CD4-positive, alpha-beta T cell treated with Interleukin-6 at 100 ng/mL for 8 hours (primary cell): ENCODE results near the gene ALDH1A3.
"Not testable (repeated sequence)": the region's sequence is repeated elsewhere in the genome, so short reads cannot be mapped to it uniquely, and the experiment has no call there.

ENCODE experiments used
- DNase-seq: peaks from one replicate; pipeline ENCODE4 v3.0.0-alpha.2; 2020; ENCODE audit warnings: mixed read lengths, low spot score

The ALDH1A3 gene

GRCh38 chr15:100879464-100880138, at the start of gene ALDH1A3:
TSS of gene ALDH1A3 (plus strand) at chr15:100879831. CDS start at chr15:100879908, 77 bp downstream.
- DNase-seq, result no peak

DNA sequence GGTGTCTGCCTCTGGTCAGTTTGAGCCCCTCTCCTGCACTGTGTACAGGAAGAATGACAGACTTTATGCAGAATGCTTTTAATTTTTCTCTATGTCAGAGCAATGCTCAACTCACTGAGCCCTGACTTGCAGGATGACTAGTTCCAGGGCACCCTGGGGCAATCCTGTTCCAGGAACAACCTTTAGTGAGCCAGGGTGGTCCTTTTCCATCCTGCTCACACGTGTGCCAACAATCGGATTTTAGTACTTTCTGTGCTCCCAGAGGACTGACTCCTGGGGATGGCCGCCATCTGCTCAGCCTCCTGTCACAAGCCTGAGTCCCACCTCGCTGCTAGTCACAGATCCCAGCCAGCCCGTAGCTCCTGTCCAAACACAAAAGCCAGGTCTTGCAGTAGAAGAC, 48.2 kb upstream of the ALDH1A3 start:
- DNase-seq, result no peak

GRCh38 chr15:100832149-100832942, 47.3 kb upstream of the ALDH1A3 start:
- DNase-seq, result no peak

GRCh38 chr15:100833417-100834389, 45.9 kb upstream of the ALDH1A3 start:
- DNase-seq, result no peak

GRCh38 chr15:100834731-100835130, 44.9 kb upstream of the ALDH1A3 start:
- DNase-seq, result no peak

DNA sequence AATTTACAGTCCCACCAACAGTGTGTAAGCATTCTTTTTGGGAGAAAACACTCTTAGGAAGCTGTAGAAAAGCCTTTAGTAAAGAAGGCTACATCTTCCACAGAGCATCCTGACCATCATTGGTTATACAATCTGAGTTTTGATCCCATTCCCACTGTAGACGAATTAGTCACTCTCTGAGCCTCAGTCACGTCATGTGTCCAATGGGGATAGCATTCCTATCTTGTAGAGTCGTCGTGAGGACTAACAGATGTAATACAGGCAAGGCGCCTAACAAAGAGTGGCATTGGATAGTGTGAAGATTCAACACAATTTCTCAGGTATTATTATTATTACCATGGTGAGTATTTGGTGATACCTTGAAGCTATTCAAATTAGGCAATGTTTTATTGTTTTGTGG, 44.0 kb upstream of the ALDH1A3 start:
- DNase-seq, result no peak

DNA sequence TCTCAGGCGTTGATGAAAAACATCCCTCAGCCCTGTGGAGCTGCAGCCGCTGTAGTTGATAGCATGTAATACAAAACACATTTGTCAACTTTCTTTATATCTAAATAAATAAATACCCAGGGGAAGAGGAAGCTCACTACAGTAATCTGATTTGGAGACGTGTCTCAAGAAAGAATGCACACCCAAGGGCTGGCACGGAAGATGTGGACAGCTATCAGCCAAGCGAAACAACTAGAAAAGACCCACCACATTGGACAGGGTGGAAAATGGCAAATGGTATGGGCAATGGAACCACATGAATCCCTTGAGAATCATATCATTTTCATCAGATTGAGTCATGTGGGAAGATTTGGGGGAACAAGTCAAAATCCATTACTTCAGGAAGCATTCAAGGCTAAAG, 43.1 kb upstream of the ALDH1A3 start:
- no peak for DNase-seq

GRCh38 chr15:100841426-100841825, 38.2 kb upstream of the ALDH1A3 start:
- DNase-seq, result no peak

DNA sequence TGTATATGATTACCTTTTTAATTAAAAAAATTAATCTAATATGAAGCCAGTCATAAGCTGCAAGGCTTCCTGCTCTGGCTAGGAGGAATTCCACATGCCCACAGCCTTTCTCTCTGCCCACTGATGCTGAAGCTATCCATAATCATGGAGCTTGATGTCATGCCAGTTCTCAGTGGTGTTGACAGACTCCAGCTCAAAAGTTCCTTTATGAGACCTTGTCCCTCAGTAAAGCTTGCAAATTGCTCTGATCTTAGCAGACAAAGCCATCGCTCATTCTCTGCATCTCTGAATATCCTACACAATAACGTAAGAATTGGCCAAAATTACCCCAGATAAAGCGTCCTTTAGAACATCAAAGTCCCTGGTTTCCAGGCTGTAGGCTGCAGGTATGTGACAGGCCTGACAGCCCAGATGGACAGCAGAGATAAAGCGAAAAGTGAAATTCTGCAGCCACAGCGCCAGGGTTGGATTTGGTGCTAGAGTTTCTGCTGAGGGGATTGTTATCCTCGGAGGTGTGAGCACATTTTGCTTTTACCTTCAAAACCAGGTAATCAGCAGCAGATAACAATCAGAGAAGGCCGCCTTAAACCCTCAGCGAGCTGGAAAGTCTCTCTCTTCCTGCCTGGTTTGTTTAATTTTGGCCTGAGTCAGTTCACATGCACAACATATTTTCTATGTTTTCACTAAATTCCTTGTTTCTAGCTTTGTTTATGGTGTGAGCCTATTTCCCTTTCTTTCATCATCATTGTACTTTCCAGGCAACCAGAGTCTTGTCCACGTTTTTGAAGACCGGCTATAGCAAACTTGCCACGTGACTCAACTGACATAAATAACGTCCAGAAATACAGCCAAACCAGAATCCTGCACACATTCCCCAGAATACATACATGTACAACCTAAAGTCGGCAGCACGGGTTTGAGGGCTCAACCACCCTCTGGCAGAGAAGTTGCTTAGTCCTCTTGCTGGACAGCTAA, 36.6 kb upstream of the ALDH1A3 start:
- DNase-seq, result no peak

DNA sequence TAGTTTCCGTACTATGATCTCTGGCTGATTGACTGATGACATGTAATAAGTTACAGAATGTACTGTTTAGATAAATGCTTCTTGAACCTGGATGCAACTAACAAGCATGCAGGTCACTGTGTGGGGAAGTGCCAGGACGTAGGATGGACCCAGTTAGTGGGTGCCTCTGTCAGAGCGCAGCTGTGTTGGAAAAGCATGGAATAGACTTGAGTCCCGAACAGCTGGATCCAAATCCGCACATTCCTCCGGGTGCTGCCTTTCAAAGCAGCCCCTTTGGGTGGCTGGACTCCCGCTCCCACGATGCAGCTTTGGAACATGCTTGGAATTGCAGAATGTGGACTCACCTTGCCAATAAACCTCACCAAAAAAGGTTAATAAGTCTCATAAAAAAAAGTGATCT, 35.5 kb upstream of the ALDH1A3 start:
- DNase-seq, result no peak

- no peak for DNase-seq
Measured at GRCh38 chr15:100844778-100845177, 34.9 kb upstream of the ALDH1A3 start.

GRCh38 chr15:100847194-100847593, 32.4 kb upstream of the ALDH1A3 start:
- no peak for DNase-seq

- DNase-seq, result peak; percentile 22
Measured at GRCh38 chr15:100849021-100849854, 30.4 kb upstream of the ALDH1A3 start.

DNA sequence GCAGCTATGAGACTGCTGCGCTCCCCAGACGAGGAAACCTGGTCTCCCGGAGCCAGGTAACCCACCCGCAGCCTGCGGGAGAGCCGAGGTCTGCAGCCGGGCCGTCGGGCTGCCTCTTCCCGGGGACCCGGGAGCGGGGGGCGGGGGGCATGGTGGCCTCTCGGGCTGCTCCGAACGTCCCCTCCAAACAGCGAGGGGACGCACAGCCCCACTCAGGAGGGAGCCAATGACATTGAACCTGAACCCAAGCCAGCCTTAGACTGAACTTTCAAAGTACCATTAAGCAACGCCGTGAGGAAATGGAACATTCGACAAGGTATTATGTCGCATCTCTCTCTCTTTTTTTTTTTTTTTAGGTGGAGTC, 29.8 kb upstream of the ALDH1A3 start:
- DNase-seq, result no peak

- not testable (repeated sequence) for DNase-seq
Measured at GRCh38 chr15:100851428-100852015, 28.1 kb upstream of the ALDH1A3 start.

DNA sequence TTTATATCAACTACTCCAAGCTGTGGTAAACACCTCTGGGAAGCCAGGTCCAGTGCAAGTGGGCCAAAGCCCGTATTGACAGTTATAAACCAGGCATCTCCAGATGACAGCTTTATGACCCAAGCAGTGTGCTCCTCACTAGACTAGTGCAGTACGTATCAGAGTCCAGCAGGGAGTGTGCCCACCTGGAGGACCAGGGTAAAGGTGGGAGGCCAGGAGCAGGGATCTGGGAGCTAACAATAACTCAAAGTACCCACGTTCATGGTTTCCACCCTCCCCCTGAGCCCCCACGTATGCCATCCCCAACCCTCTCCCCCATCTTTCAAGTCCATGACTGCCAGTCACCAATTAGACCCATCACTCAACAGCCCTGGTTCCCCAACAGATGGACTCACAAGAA, 27.0 kb upstream of the ALDH1A3 start:
- DNase-seq, result no peak

DNA sequence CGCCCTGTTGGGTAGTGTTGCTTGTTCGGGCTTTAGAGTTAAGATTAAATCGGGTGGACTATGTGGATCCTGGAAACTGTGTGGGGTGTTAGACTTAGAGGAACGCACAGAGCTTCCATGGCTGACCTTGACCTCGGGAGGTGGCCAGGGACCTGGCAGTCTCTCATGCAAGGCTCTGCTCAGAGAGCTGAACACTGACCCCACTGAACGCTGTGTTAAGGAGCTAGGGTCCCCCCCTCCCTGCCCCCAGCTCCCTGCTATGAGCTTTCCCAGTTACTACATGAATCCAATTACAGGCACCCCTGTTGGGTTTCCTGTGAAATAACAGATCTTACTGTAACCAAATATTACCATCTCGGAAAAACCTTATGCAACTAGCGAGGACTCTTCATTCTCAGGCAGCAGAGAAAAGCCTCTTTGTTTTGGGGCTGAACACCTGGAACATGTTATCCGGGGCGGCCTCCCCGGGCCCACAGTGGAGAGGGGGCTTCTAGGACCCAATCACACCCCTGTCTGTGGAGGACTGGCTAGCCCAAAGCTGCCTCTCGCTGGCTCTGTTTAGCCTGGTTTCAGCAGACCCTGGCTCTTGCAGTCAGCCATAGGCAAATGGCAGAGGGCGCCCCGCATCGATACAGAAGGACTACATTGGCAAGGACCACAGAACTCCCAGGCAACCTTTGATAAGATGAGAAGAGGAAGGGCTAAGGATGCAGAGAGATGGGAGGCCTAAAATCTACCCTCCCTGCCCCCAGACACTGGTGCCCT, 25.8 kb upstream of the ALDH1A3 start:
- DNase-seq, result no peak

DNA sequence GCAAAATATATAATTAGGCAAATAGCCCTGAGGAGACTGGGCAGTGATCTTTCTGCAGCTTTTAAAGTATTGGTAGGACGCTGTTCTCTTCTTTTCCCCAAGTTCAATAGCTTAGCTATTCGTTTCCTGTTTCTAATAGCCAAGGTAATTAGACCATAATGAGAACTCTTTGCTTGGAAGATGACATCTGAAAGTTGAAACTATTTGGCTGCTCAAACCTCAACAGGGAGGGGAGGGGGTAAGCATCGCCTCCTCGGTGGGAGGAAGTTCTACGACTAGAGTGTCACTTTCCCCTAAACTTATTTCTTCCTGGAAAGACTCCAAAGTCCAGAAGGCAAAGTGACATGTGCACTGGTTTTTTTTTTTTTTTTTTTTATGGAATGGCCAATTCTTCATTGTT, 22.8 kb upstream of the ALDH1A3 start:
- DNase-seq, result no peak

DNA sequence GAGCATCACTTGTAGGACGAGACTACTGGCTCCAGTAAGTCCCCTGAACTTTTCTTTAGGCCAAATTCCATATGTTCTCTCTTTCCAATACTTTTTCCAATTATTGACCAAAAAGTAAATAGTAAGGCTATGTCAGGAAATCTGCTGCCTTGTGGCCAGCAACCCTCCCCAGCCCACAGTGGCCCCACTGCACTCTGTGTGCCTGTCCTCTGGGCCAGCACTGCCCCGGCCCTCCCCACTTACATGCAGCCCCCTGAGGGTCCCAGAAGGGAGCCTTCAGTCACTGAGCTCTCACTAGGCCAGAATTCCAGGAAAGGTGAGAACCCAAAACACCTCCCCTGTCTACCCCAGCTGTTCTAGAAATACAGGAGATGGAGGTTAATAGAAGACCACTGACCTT, 21.3 kb upstream of the ALDH1A3 start:
- DNase-seq, result no peak
